ENCODE results near the gene SYNGR3. TPM values are rescaled to one million over a fixed set of nuclear protein-coding genes. Genes with fewer than 3 reads are reported as not detected.
A peak's percentile ranks its signal among the peaks of the same experiment; 100 is the strongest.

The SYNGR3 gene
- total and polyA plus RNA-seq, 2 of the 13 experiments (the other 11 are each of a cell fraction or from before 2014, with no cell fraction given): 0.97 to 5.7 TPM

GRCh38 chr16:2009791-2010510, 20.2 kb downstream of the SYNGR3 start, which contains the start of gene ZNF598 (continued):
- TF ChIP-seq RNF2 (conservative IDR thresholded peaks at IDR 0.05; ENCODE audit: low read depth): peak; percentile 74
- TF ChIP-seq HMG20B (CRISPR knock-in tag; conservative IDR thresholded peaks at IDR 0.05): no peak
- TF ChIP-seq, protein P1, sequence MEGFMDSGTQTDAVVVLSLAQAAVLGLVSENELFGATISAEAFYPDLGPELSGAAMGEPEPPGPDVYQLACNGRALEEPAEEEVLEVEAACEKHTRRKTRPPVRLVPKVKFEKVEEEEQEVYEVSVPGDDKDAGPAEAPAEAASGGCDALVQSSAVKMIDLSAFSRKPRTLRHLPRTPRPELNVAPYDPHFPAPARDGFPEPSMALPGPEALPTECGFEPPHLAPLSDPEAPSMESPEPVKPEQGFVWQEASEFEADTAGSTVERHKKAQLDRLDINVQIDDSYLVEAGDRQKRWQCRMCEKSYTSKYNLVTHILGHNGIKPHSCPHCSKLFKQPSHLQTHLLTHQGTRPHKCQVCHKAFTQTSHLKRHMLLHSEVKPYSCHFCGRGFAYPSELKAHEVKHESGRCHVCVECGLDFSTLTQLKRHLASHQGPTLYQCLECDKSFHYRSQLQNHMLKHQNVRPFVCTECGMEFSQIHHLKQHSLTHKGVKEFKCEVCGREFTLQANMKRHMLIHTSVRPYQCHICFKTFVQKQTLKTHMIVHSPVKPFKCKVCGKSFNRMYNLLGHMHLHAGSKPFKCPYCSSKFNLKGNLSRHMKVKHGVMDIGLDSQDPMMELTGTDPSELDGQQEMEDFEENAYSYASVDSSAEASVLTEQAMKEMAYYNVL (CRISPR knock-in tag; IDR thresholded peaks at IDR 0.05; ENCODE audit: borderline replicate concordance): peak; percentile 28; the same call in 1 of the 2 replicates
- peak; percentile 32 for TF ChIP-seq CREM (IDR thresholded peaks at IDR 0.05)
- TF ChIP-seq CREM (CRISPR knock-in tag; IDR thresholded peaks at IDR 0.05): no peak
- peak; percentile 30; the same call in 1 of the 2 replicates for TF ChIP-seq RXRB (CRISPR knock-in tag; IDR thresholded peaks at IDR 0.05; ENCODE audit: borderline replicate concordance)
- no peak for TF ChIP-seq SETDB1 (CRISPR knock-in tag; IDR thresholded peaks at IDR 0.05; ENCODE audit: borderline replicate concordance)
- TF ChIP-seq ZNF563 (CRISPR knock-in tag; IDR thresholded peaks at IDR 0.05): peak; percentile 62; the same call in 1 of the 2 replicates
- no peak for TF ChIP-seq ZNF660 (CRISPR knock-in tag; IDR thresholded peaks at IDR 0.05; ENCODE audit: borderline replicate concordance, low read depth)
- no peak for TF ChIP-seq PRMT3 (CRISPR knock-in tag; IDR thresholded peaks at IDR 0.05; ENCODE audit: borderline replicate concordance, low read depth)
- TF ChIP-seq TFDP1 (CRISPR knock-in tag; IDR thresholded peaks at IDR 0.05; ENCODE audit: borderline replicate concordance): peak; percentile 31
- TF ChIP-seq, protein P2, sequence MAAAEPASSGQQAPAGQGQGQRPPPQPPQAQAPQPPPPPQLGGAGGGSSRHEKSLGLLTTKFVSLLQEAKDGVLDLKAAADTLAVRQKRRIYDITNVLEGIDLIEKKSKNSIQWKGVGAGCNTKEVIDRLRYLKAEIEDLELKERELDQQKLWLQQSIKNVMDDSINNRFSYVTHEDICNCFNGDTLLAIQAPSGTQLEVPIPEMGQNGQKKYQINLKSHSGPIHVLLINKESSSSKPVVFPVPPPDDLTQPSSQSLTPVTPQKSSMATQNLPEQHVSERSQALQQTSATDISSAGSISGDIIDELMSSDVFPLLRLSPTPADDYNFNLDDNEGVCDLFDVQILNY (CRISPR knock-in tag; conservative IDR thresholded peaks at IDR 0.05): no peak
- TF ChIP-seq, protein P3, sequence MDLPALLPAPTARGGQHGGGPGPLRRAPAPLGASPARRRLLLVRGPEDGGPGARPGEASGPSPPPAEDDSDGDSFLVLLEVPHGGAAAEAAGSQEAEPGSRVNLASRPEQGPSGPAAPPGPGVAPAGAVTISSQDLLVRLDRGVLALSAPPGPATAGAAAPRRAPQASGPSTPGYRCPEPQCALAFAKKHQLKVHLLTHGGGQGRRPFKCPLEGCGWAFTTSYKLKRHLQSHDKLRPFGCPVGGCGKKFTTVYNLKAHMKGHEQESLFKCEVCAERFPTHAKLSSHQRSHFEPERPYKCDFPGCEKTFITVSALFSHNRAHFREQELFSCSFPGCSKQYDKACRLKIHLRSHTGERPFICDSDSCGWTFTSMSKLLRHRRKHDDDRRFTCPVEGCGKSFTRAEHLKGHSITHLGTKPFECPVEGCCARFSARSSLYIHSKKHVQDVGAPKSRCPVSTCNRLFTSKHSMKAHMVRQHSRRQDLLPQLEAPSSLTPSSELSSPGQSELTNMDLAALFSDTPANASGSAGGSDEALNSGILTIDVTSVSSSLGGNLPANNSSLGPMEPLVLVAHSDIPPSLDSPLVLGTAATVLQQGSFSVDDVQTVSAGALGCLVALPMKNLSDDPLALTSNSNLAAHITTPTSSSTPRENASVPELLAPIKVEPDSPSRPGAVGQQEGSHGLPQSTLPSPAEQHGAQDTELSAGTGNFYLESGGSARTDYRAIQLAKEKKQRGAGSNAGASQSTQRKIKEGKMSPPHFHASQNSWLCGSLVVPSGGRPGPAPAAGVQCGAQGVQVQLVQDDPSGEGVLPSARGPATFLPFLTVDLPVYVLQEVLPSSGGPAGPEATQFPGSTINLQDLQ (CRISPR knock-in tag; IDR thresholded peaks at IDR 0.05): no peak
- no peak for TF ChIP-seq ZBTB44 (CRISPR knock-in tag; IDR thresholded peaks at IDR 0.05)
- TF ChIP-seq EED (CRISPR knock-in tag; IDR thresholded peaks at IDR 0.05): no peak
- TF ChIP-seq GMEB2 (CRISPR knock-in tag; IDR thresholded peaks at IDR 0.05; ENCODE audit: low read depth): no peak
- TF ChIP-seq ZNF652 (CRISPR knock-in tag; IDR thresholded peaks at IDR 0.05; ENCODE audit: borderline replicate concordance, low read depth): no peak

Data from HepG2 (cell line).